HG03378 (cell line): Measurements from ENCODE around the gene WDFY2.
A peak's percentile ranks its signal among the peaks of the same experiment; 100 is the strongest.
"Not testable (repeated sequence)": the region's sequence is repeated elsewhere in the genome, so short reads cannot be mapped to it uniquely, and the experiment has no call there.

Source experiments
- ATAC-seq: cut with Tn5 transposase; IDR thresholded peaks from one replicate; pipeline ENCODE4 v1.9.1; 2021; ENCODE audit warnings: mild to moderate bottlenecking, moderate library complexity; ENCODE audit not compliant: unreplicated experiment

Gene WDFY2

GRCh38 chr13:51562011-51562671 is 22.1 kb upstream of the WDFY2 start:
- peak; percentile 84 for ATAC-seq

- no peak for ATAC-seq
Measured at GRCh38 chr13:51564252-51564651, 20.0 kb upstream of the WDFY2 start.

- no peak for ATAC-seq
Measured at GRCh38 chr13:51564671-51565070, 19.6 kb upstream of the WDFY2 start.

GRCh38 chr13:51569001-51569400 is 15.3 kb upstream of the WDFY2 start:
- ATAC-seq = not testable (repeated sequence)

- no peak for ATAC-seq
Measured at GRCh38 chr13:51576754-51577153, 7.5 kb upstream of the WDFY2 start.

GRCh38 chr13:51577690-51578089 is 6.6 kb upstream of the WDFY2 start:
- ATAC-seq = no peak

- ATAC-seq = no peak
Measured at GRCh38 chr13:51579676-51580075, 4.6 kb upstream of the WDFY2 start.

GRCh38 chr13:51581148-51581820 is 3.0 kb upstream of the WDFY2 start:
- ATAC-seq = no peak

GRCh38 chr13:51583469-51583874 is 790 bp upstream of the WDFY2 start:
- no peak for ATAC-seq

GRCh38 chr13:51584731-51585672 is 740 bp downstream of the WDFY2 start:
- peak; percentile 20 for ATAC-seq

GRCh38 chr13:51585696-51586095 is 1.4 kb downstream of the WDFY2 start:
- no peak for ATAC-seq

GRCh38 chr13:51587372-51587771 is 3.1 kb downstream of the WDFY2 start:
- ATAC-seq = no peak

- no peak for ATAC-seq
Measured at GRCh38 chr13:51588406-51588949, 4.2 kb downstream of the WDFY2 start.

- no peak for ATAC-seq
Measured at GRCh38 chr13:51589793-51590192, 5.5 kb downstream of the WDFY2 start.

- no peak for ATAC-seq
Measured at GRCh38 chr13:51590231-51590970, 6.1 kb downstream of the WDFY2 start.

- ATAC-seq = no peak
Measured at GRCh38 chr13:51590971-51591627, 6.8 kb downstream of the WDFY2 start.

- ATAC-seq = not testable (repeated sequence)
Measured at GRCh38 chr13:51591938-51592337, 7.7 kb downstream of the WDFY2 start.

GRCh38 chr13:51594432-51594831 is 10.2 kb downstream of the WDFY2 start:
- ATAC-seq = no peak

GRCh38 chr13:51595416-51595815 is 11.2 kb downstream of the WDFY2 start:
- no peak for ATAC-seq

GRCh38 chr13:51596541-51596940 is 12.3 kb downstream of the WDFY2 start:
- no peak for ATAC-seq
